Right hindlimb (tissue), 1 donor: Measurements from ENCODE around the gene CPZ.

ENCODE experiments used
- DNase-seq: peaks from one replicate; pipeline ENCODE4 v3.0.0-alpha.2; 2018

CPZ gene

DNA sequence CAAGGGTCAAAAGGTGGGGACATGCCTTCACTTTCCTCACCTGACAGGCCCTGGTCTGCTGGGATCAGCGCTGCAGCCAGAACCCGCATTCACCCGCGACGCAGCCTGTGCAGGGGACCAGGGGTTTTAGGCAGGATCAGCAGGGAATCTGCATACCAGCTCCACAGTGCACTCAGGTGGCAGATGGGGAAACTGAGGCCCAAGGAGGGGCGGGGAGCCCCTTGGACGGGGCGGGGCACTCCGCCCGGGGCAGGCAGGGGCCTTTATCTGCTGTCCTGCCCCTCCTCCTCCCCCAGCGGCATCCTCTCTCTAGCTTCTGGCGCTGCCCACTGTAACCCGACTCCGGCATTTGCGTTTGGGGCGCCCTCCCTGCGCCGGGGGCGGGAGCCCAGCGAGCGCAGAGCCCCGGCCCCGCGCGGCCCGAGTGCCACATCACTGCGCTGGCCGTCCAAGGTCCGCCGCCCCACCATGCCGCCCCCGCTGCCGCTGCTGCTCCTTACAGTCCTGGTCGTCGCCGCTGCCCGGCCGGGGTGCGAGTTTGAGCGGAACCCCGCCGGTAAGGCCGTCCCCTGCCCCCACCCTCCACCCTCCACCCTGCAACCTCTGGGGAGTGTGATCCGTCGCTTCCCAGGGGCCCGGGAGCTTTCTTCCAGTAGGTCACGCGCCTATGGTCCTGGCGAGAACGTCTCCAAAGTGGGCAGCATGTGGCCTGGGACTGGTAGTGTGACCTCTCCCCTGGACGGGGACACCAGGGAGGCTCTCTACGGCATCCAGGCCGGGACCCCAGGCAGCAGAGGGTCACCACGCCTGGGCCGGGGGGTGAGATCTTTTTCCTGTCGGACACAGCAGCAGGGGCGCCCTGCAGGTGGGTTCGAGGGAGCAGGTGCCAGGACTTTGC, at the start of gene CPZ:
TSS of gene CPZ (plus strand) at position 400 of the 898 bp plus-strand sequence. CDS start at position 469, 69 bp downstream.
- DNase-seq, result peak; percentile 65

- DNase-seq, result no peak
These were observed 49.6 kb upstream of the CPZ start for GRCh38 chr4:8542776-8543525.

DNA sequence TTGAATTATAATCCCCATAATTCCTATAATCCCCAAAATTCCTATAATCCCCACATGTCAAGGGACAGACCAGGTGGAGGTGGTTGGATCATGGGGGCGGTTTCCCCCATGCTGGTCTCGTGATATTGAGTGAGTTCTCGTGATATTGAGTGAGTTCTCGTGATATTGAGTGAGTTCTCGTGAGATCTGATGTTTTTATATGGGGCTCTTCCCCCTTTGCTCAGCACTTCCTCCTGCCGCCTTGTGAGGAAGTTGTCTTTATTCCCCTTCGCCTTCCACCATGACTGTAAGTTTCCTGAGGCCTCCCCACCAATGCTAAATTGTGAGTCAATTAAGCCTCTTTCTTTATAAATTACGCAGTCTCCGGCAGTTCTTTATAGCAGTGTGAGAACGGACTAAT, 48.9 kb upstream of the CPZ start:
- DNase-seq, result no peak

- DNase-seq, result no peak
These were observed 48.3 kb upstream of the CPZ start for GRCh38 chr4:8544282-8544681.

DNA sequence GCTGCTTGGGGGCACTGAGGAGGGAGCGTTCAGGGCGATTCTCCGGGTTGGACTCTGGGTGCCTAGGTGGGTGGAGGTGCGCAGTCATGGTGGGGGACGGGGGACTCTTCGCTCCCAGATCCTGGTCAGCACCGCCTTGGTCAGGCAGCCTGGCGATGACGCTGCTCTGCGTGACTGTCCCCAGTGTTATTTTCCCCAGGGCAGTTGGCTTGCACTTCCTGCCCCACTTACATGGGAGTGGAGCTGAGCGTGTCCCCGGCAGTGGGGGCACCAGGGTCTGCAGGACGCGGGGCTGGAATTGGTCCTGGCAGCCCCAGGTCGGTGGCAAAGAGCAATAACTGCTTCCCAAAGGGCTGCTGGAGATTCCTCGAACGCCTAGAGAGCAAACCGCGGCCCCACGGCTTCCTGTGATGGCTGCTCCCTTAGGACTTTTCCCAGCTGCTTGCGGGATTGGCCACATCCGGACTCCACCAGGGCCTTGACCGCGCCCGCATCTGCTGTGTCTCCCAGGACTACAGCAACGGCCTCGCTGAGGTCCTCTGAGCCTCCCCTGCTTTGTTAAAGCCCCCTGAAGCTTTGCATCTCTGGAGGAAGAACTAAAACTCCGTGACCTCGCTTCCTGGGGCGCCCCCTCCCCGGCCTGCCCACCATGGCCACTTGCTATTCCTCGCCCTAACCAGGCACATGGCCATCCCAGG, 47.7 kb upstream of the CPZ start:
- peak; percentile 43 for DNase-seq

- DNase-seq, result no peak
These were observed 47.2 kb upstream of the CPZ start for GRCh38 chr4:8545439-8545765.

DNA sequence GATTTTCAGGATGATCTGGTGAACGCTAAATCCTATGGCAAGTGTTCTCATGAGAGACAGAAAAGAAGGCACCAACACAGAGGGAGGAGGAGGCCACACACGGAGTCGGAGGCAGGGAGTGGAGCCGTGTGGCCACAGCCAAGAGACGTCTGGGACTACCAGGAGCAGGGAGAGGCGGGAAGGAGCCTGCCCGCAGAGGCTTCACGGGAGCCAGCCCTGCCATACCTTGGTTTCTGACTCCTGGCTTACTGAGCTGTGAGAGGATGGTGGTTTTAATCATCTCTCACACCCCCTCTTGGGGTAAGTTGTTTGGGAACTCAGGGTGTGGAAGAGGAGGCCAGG, 45.8 kb upstream of the CPZ start:
- DNase-seq, result no peak

GRCh38 chr4:8547108-8547911, 45.3 kb upstream of the CPZ start:
- no peak for DNase-seq

DNA sequence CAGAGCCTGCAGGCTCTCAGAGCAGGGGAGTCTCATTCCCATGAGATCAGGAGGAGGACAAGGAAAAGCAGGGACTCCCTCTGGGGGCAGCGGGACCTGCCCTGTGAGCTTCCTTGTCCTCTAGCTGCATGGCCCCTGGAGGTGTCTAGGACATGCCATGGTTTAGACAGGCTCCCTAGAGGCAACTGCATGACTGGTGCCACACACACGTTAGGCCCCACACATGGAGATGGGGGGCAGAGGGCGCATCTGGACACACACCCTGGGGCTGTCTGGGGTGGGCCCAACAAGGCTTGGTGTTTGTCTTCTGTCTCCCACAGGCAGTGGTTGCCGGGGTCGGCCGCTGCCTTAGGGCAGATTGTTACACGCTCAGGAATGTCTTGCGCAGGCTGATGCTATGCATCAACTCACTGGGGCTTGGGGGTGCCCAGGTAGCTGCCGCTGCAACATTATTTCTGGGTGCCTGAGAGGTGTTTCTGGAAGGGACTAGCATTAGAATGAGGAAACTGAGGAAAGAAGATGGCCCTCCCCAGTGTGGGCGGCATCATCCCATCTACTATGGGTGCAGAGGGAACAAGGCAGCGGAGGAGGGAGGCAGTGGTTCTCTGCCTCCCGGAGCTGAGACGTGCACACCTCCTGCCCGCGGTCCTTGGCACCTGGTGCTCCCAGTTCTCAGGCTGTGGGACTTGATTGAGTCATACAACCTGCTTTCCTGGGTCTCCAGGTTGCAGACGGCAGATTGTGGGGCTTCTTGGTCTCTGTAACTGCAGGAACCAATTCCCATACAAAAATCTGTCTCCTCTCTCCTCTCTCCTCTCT, 44.4 kb upstream of the CPZ start:
- no peak for DNase-seq

GRCh38 chr4:8548731-8549351, 43.7 kb upstream of the CPZ start:
- no peak for DNase-seq

DNA sequence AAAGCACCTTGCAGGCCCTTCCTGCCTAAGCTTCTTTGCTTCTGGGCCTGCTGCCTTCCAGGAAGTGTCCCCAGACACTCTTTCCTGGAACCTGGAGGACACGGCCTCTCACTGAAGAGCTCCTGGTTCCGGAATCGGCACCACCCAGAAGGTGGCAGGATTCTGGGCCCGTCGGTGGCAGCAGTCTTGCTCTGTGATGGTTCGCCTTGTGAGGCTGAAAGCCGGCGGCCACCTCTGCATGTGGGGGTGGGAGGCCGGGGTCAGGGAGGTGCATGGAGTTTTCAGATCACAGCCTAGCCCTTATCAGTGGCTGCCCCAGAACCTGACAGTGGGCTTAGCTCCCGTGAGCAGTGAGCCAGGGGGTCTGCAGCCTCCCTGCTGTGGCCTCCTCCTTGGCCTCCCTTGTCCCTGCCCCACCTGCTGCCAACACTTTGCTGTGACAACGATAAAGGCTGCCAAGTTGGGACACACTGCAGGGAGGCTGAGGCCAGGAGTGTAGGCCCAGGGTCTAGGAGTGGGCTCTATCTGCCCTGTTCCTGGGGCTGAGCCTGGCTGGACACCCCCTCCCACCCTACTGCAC, 43.1 kb upstream of the CPZ start:
- no peak for DNase-seq

GRCh38 chr4:8550691-8551090, 41.9 kb upstream of the CPZ start:
- DNase-seq, result no peak

GRCh38 chr4:8552024-8552423, 40.5 kb upstream of the CPZ start:
- DNase-seq, result no peak

GRCh38 chr4:8552581-8553205, 39.9 kb upstream of the CPZ start:
- DNase-seq, result no peak

- DNase-seq, result no peak
These were observed 39.3 kb upstream of the CPZ start for GRCh38 chr4:8553216-8553615.

DNA sequence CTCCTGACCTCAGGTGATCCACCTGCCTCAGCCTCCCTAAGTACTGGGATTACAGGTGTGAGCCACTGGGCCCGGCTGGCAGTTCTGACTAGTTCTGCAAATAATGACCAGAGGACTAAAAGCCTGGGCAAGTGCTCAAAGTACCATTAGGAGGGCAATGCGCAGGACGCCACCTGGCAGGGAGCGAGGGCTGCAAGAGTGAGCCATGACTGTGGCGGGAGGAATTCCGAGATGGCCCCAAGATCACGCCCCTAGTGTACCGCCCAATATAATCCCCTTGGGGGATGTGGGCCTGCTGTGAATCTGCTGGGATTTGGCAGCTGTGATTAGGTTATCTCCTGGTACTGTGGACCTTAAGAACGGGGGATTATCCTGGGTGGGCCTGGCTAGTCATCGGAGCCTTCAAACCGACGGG, 38.6 kb upstream of the CPZ start:
- DNase-seq, result no peak

GRCh38 chr4:8554555-8555100, 37.9 kb upstream of the CPZ start:
- DNase-seq, result no peak

GRCh38 chr4:8555716-8556115, 36.8 kb upstream of the CPZ start:
- no peak for DNase-seq

GRCh38 chr4:8556341-8557150, 36.0 kb upstream of the CPZ start:
- no peak for DNase-seq
